HEK293 (cell line): Measurements from ENCODE around the gene TMED4.
A peak's percentile ranks its signal among the peaks of the same experiment; 100 is the strongest.

ENCODE experiments used
- GLI4 ChIP-seq: fragments of 450-650 bp; formaldehyde crosslinking; IDR thresholded peaks from 2 replicates; pipeline ENCODE4 v1.5.1; 2016; ENCODE audit warnings: missing biosample characterization, missing genetic modification characterization
- HOXC10 ChIP-seq: sonication (generic); formaldehyde crosslinking; IDR thresholded peaks from 2 replicates; pipeline ENCODE4 v1.8.1; 2023; ENCODE audit warnings: mild to moderate bottlenecking, missing genetic modification reagents
- KLF1 ChIP-seq: fragments of 450-650 bp; formaldehyde crosslinking; IDR thresholded peaks from 2 replicates; pipeline ENCODE4 v1.5.1; 2016; ENCODE audit warnings: missing biosample characterization, missing genetic modification characterization
- KLF10 ChIP-seq: fragments of 450-650 bp; IDR thresholded peaks from 2 replicates; pipeline ENCODE4 v1.5.1; 2018; ENCODE audit warnings: missing biosample characterization, mild to moderate bottlenecking, missing genetic modification characterization
- KLF16 ChIP-seq: fragments of 450-650 bp; formaldehyde crosslinking; IDR thresholded peaks from 2 replicates; pipeline ENCODE4 v1.5.1; 2017; ENCODE audit warnings: missing biosample characterization, missing genetic modification characterization
- KLF8 ChIP-seq: fragments of 450-650 bp; formaldehyde crosslinking; IDR thresholded peaks from 2 replicates; pipeline ENCODE4 v1.5.1; 2016; ENCODE audit warnings: missing biosample characterization, missing genetic modification characterization
- RBAK ChIP-seq: fragments of 450-650 bp; formaldehyde crosslinking; IDR thresholded peaks from 2 replicates; pipeline ENCODE4 v1.5.1; 2016; ENCODE audit warnings: missing biosample characterization, missing genetic modification characterization
- SETDB1 ChIP-seq: IDR thresholded peaks from one replicate; pipeline ENCODE4 v1.6.1; 2017; ENCODE audit warnings: mild to moderate bottlenecking, low read length, moderate library complexity, mixed read lengths; ENCODE audit not compliant: insufficient read length
- SP2 ChIP-seq: fragments of 450-650 bp; formaldehyde crosslinking; IDR thresholded peaks from 2 replicates; pipeline ENCODE4 v1.5.1; 2016; ENCODE audit warnings: missing biosample characterization, missing genetic modification characterization
- YY2 ChIP-seq: fragments of 450-650 bp; formaldehyde crosslinking; IDR thresholded peaks from 2 replicates; pipeline ENCODE4 v1.5.1; 2016; ENCODE audit warnings: missing biosample characterization, missing genetic modification characterization
- ZNF157 ChIP-seq: fragments of 450-650 bp; formaldehyde crosslinking; IDR thresholded peaks from 2 replicates; pipeline ENCODE4 v1.5.1; 2016; ENCODE audit warnings: missing biosample characterization, missing genetic modification characterization
- ZNF184 ChIP-seq: fragments of 450-650 bp; IDR thresholded peaks from 2 replicates; pipeline ENCODE4 v1.5.1; 2018; ENCODE audit warnings: missing biosample characterization, mild to moderate bottlenecking, missing genetic modification characterization
- ZNF202 ChIP-seq: fragments of 450-650 bp; formaldehyde crosslinking; IDR thresholded peaks from 2 replicates; pipeline ENCODE4 v1.5.1; 2016; ENCODE audit warnings: missing biosample characterization, missing genetic modification characterization, borderline replicate concordance
- ZNF354C ChIP-seq: fragments of 450-650 bp; formaldehyde crosslinking; IDR thresholded peaks from 2 replicates; pipeline ENCODE4 v1.5.1; 2016; ENCODE audit warnings: missing biosample characterization, missing genetic modification characterization, low read depth, borderline replicate concordance
- ZNF391 ChIP-seq: fragments of 450-650 bp; formaldehyde crosslinking; IDR thresholded peaks from 2 replicates; pipeline ENCODE4 v1.5.1; 2016; ENCODE audit warnings: low read depth, missing biosample characterization, missing genetic modification characterization, borderline replicate concordance
- ZNF473 ChIP-seq: fragments of 450-650 bp; formaldehyde crosslinking; IDR thresholded peaks from 2 replicates; pipeline ENCODE4 v1.5.1; 2017; ENCODE audit warnings: missing biosample characterization, missing genetic modification characterization
- ZNF501 ChIP-seq: fragments of 450-650 bp; formaldehyde crosslinking; IDR thresholded peaks from 2 replicates; pipeline ENCODE4 v1.5.1; 2016; ENCODE audit warnings: missing biosample characterization, missing genetic modification characterization
- ZNF544 ChIP-seq: fragments of 450-650 bp; formaldehyde crosslinking; IDR thresholded peaks from 2 replicates; pipeline ENCODE4 v1.5.0; 2017; ENCODE audit warnings: missing biosample characterization, missing genetic modification characterization
- ZNF571 ChIP-seq: fragments of 450-650 bp; formaldehyde crosslinking; IDR thresholded peaks from 2 replicates; pipeline ENCODE4 v1.5.0; 2017; ENCODE audit warnings: missing biosample characterization, missing genetic modification characterization
- ZNF639 ChIP-seq: fragments of 450-650 bp; formaldehyde crosslinking; IDR thresholded peaks from 2 replicates; pipeline ENCODE4 v1.5.1; 2016; ENCODE audit warnings: missing biosample characterization, missing genetic modification characterization
- ZNF677 ChIP-seq: fragments of 450-650 bp; IDR thresholded peaks from 2 replicates; pipeline ENCODE4 v1.5.0; 2018; ENCODE audit warnings: missing biosample characterization, mild to moderate bottlenecking, missing genetic modification characterization, moderate library complexity
- ZNF747 ChIP-seq: fragments of 450-650 bp; formaldehyde crosslinking; IDR thresholded peaks from 2 replicates; pipeline ENCODE4 v1.5.1; 2016; ENCODE audit warnings: missing biosample characterization, missing genetic modification characterization
- ZNF776 ChIP-seq: fragments of 450-650 bp; formaldehyde crosslinking; IDR thresholded peaks from 2 replicates; pipeline ENCODE4 v1.5.0; 2017; ENCODE audit warnings: missing biosample characterization, missing genetic modification characterization, borderline replicate concordance
- TF ChIP-seq, protein P1 (sequence below): fragments of 450-650 bp; formaldehyde crosslinking; IDR thresholded peaks from 2 replicates; pipeline ENCODE4 v1.5.1; 2016; ENCODE audit warnings: missing biosample characterization, missing genetic modification characterization, borderline replicate concordance
- TF ChIP-seq, protein P2 (sequence below): fragments of 450-650 bp; formaldehyde crosslinking; conservative IDR thresholded peaks from 2 replicates; pipeline ENCODE4 v1.5.1; 2016; ENCODE audit warnings: low read depth, missing biosample characterization, missing genetic modification characterization
- TF ChIP-seq, protein P3 (sequence below): fragments of 450-650 bp; formaldehyde crosslinking; IDR thresholded peaks from 2 replicates; pipeline ENCODE4 v1.5.1; 2016; ENCODE audit warnings: missing biosample characterization, missing genetic modification characterization

TMED4 gene

GRCh38 chr7:44606341-44607140, 24.5 kb upstream of the TMED4 start, which contains the start of gene OGDH (continued):
- TF ChIP-seq, protein P1, sequence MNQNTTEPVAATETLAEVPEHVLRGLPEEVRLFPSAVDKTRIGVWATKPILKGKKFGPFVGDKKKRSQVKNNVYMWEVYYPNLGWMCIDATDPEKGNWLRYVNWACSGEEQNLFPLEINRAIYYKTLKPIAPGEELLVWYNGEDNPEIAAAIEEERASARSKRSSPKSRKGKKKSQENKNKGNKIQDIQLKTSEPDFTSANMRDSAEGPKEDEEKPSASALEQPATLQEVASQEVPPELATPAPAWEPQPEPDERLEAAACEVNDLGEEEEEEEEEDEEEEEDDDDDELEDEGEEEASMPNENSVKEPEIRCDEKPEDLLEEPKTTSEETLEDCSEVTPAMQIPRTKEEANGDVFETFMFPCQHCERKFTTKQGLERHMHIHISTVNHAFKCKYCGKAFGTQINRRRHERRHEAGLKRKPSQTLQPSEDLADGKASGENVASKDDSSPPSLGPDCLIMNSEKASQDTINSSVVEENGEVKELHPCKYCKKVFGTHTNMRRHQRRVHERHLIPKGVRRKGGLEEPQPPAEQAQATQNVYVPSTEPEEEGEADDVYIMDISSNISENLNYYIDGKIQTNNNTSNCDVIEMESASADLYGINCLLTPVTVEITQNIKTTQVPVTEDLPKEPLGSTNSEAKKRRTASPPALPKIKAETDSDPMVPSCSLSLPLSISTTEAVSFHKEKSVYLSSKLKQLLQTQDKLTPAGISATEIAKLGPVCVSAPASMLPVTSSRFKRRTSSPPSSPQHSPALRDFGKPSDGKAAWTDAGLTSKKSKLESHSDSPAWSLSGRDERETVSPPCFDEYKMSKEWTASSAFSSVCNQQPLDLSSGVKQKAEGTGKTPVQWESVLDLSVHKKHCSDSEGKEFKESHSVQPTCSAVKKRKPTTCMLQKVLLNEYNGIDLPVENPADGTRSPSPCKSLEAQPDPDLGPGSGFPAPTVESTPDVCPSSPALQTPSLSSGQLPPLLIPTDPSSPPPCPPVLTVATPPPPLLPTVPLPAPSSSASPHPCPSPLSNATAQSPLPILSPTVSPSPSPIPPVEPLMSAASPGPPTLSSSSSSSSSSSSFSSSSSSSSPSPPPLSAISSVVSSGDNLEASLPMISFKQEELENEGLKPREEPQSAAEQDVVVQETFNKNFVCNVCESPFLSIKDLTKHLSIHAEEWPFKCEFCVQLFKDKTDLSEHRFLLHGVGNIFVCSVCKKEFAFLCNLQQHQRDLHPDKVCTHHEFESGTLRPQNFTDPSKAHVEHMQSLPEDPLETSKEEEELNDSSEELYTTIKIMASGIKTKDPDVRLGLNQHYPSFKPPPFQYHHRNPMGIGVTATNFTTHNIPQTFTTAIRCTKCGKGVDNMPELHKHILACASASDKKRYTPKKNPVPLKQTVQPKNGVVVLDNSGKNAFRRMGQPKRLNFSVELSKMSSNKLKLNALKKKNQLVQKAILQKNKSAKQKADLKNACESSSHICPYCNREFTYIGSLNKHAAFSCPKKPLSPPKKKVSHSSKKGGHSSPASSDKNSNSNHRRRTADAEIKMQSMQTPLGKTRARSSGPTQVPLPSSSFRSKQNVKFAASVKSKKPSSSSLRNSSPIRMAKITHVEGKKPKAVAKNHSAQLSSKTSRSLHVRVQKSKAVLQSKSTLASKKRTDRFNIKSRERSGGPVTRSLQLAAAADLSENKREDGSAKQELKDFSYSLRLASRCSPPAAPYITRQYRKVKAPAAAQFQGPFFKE (tag by site-specific recombination), result no peak
- TF ChIP-seq HOXC10 (no peak), ZNF202 (tag by site-specific recombination) (no peak), KLF8 (tag by site-specific recombination) (peak; percentile 98), ZNF354C (tag by site-specific recombination) (no peak), SETDB1 (no peak), ZNF157 (no peak), ZNF639 (tag by site-specific recombination) (peak; percentile 50; the same call in 1 of the 2 replicates), ZNF677 (tag by site-specific recombination) (no peak), KLF1 (tag by site-specific recombination) (peak; percentile 91), ZNF391 (tag by site-specific recombination) (peak; percentile 88; the same call in 1 of the 2 replicates), GLI4 (tag by site-specific recombination) (no peak), KLF16 (tag by site-specific recombination) (peak; percentile 82), ZNF501 (tag by site-specific recombination) (peak; percentile 92), ZNF544 (tag by site-specific recombination) (no peak), ZNF473 (tag by site-specific recombination) (no peak), RBAK (tag by site-specific recombination) (no peak), ZNF184 (tag by site-specific recombination) (no peak), SP2 (tag by site-specific recombination) (peak; percentile 94), ZNF776 (tag by site-specific recombination) (no peak), ZNF747 (tag by site-specific recombination) (no peak), KLF10 (no peak; the same call in none of the 2 replicates), ZNF571 (no peak), YY2 (tag by site-specific recombination) (no peak)
- TF ChIP-seq, protein P2, sequence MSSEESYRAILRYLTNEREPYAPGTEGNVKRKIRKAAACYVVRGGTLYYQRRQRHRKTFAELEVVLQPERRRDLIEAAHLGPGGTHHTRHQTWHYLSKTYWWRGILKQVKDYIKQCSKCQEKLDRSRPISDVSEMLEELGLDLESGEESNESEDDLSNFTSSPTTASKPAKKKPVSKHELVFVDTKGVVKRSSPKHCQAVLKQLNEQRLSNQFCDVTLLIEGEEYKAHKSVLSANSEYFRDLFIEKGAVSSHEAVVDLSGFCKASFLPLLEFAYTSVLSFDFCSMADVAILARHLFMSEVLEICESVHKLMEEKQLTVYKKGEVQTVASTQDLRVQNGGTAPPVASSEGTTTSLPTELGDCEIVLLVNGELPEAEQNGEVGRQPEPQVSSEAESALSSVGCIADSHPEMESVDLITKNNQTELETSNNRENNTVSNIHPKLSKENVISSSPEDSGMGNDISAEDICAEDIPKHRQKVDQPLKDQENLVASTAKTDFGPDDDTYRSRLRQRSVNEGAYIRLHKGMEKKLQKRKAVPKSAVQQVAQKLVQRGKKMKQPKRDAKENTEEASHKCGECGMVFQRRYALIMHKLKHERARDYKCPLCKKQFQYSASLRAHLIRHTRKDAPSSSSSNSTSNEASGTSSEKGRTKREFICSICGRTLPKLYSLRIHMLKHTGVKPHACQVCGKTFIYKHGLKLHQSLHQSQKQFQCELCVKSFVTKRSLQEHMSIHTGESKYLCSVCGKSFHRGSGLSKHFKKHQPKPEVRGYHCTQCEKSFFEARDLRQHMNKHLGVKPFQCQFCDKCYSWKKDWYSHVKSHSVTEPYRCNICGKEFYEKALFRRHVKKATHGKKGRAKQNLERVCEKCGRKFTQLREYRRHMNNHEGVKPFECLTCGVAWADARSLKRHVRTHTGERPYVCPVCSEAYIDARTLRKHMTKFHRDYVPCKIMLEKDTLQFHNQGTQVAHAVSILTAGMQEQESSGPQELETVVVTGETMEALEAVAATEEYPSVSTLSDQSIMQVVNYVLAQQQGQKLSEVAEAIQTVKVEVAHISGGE (tag by site-specific recombination), result no peak; the same call in 1 of the 2 replicates
- TF ChIP-seq, protein P3, sequence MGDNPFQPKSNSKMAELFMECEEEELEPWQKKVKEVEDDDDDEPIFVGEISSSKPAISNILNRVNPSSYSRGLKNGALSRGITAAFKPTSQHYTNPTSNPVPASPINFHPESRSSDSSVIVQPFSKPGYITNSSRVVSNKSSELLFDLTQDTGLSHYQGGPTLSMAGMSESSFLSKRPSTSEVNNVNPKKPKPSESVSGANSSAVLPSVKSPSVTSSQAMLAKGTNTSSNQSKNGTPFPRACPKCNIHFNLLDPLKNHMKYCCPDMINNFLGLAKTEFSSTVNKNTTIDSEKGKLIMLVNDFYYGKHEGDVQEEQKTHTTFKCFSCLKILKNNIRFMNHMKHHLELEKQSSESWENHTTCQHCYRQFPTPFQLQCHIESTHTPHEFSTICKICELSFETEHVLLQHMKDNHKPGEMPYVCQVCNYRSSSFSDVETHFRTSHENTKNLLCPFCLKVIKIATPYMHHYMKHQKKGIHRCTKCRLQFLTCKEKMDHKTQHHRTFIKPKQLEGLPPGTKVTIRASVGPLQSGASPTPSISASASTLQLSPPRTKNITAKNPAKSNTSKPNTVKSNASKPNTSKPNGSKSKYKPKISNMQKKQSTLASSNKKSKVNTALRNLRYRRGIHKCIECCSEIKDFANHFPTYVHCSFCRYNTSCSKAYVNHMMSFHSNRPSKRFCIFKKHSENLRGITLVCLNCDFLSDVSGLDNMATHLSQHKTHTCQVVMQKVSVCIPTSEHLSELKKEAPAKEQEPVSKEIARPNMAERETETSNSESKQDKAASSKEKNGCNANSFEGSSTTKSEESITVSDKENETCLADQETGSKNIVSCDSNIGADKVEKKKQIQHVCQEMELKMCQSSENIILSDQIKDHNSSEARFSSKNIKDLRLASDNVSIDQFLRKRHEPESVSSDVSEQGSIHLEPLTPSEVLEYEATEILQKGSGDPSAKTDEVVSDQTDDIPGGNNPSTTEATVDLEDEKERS (tag by site-specific recombination), result no peak
